ENCODE data around the gene PPP1R15A.

The PPP1R15A gene

DNA sequence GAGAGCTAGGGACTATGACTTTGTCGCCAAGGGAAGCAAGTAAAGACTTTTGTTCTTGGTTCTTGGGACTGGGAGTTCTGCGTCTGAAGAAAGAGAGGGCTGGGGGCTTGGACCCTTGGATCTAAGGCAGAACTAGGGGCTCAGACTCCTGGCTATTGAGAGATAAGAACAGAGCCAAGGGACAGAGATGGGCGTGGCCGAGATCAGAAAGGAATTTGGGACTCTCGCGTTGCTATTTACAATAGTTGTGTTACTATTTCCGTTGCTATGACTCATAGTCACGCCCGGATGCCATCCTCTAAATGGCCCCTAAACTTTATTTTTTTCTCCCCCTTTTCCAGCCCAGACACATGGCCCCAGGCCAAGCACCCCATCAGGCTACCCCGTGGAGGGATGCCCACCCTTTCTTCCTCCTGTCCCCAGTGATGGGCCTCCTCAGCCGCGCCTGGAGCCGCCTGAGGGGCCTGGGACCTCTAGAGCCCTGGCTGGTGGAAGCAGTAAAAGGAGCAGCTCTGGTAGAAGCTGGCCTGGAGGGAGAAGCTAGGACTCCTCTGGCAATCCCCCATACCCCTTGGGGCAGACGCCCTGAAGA is 759 bp downstream of the PPP1R15A start:
- Histone ChIP-seq H3K9ac (ENCODE audit: low read depth, low read length, poor library complexity) (peak overlapping the region; percentile 94), H3K27me3 (ENCODE audit: control insufficient read depth in 3 of 3, insufficient read depth in 3 of 3, low read depth in 1 of 3, low read length in 3 of 3) (no peaks in the 10 kb centered on the region), H4K8ac (ENCODE audit: low read depth, low read length) (no peak overlapping the region), H4K91ac (ENCODE audit: low read depth, low read length, poor library complexity) (no peak overlapping the region), H2BK15ac (ENCODE audit: low read length) (peak overlapping the region; percentile 72), H2BK5ac (ENCODE audit: low read length) (peak overlapping the region; percentile 91), H3K36me3 (replicated peaks in 1 of 2; ENCODE audit: control insufficient read depth in 2 of 2, insufficient read depth in 2 of 2, low read length in 2 of 2) (peaks cover 22 to 36% of the 10 kb centered on the region in 2 donors), H2AK5ac (ENCODE audit: low read depth, low read length) (peak overlapping the region; percentile 12), H3K9me3 (replicated peaks in 1 of 2; ENCODE audit: control insufficient read depth in 2 of 2, insufficient read depth in 1 of 2, low read depth in 1 of 2, low read length in 2 of 2) (no peaks in the 10 kb centered on the region), H3K18ac (ENCODE audit: low read length) (peak overlapping the region; percentile 97), H3K4me1 (ENCODE audit: control insufficient read depth in 2 of 2, insufficient read depth in 1 of 2, low read depth in 1 of 2, low read length in 2 of 2) (peaks cover 24 to 46% of the 10 kb centered on the region in 2 donors), H3K4me3 (ENCODE audit: low read length in 2 of 2) (peak overlapping the region; percentile 77 to 90), H3K79me1 (ENCODE audit: low read depth, low read length) (peaks cover 12% of the 10 kb centered on the region), H3K4me2 (ENCODE audit: insufficient read depth, low read length, poor library complexity, severe bottlenecking) (peak overlapping the region; percentile 84), H3K14ac (ENCODE audit: low read length) (no peak overlapping the region), H3K23ac (ENCODE audit: low read depth, low read length, poor library complexity) (peak overlapping the region; percentile 70), H3K4ac (ENCODE audit: low read length) (no peak overlapping the region), H3K27ac (replicated peaks; ENCODE audit: low read length) (peak overlapping the region; percentile 71), H2AFZ (ENCODE audit: low read length) (peak overlapping the region; percentile 77), H2BK12ac (ENCODE audit: low read length) (no peak overlapping the region), H2BK120ac (ENCODE audit: low read depth, low read length) (no peak overlapping the region)
- WGBS, 2 donors (ENCODE audit: extremely low coverage in 2 of 2, insufficient read length in 2 of 2, insufficient replicate concordance in 1 of 2): no CpG with 5 or more reads among the region's 14 CpGs
- DNase-seq (ENCODE audit: low spot score): peak; percentile 84

DNA sequence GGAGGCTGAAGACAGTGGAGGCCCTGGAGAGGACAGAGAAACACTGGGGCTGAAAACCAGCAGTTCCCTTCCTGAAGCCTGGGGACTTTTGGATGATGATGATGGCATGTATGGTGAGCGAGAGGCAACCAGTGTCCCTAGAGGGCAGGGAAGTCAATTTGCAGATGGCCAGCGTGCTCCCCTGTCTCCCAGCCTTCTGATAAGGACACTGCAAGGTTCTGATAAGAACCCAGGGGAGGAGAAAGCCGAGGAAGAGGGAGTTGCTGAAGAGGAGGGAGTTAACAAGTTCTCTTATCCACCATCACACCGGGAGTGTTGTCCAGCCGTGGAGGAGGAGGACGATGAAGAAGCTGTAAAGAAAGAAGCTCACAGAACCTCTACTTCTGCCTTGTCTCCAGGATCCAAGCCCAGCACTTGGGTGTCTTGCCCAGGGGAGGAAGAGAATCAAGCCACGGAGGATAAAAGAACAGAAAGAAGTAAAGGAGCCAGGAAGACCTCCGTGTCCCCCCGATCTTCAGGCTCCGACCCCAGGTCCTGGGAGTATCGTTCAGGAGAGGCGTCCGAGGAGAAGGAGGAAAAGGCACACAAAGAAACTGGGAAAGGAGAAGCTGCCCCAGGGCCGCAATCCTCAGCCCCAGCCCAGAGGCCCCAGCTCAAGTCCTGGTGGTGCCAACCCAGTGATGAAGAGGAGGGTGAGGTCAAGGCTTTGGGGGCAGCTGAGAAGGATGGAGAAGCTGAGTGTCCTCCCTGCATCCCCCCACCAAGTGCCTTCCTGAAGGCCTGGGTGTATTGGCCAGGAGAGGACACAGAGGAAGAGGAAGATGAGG is 1.5 kb downstream of the PPP1R15A start:
- no peak overlapping the region for H2BK12ac ChIP-seq (ENCODE audit: low read length)
- no peak overlapping the region for H3K14ac ChIP-seq (ENCODE audit: low read length)
- no peaks in the 10 kb centered on the region for H3K9me3 ChIP-seq (replicated peaks in 1 of 2; ENCODE audit: control insufficient read depth in 2 of 2, insufficient read depth in 1 of 2, low read depth in 1 of 2, low read length in 2 of 2)
- H3K4ac ChIP-seq (ENCODE audit: low read length): no peak overlapping the region
- DNase-seq (ENCODE audit: low spot score): no peak
- H3K36me3 ChIP-seq (replicated peaks in 1 of 2; ENCODE audit: control insufficient read depth in 2 of 2, insufficient read depth in 2 of 2, low read length in 2 of 2): peaks cover 23 to 36% of the 10 kb centered on the region in 2 donors
- H3K18ac ChIP-seq (ENCODE audit: low read length): no peak overlapping the region
- no peak overlapping the region for H4K8ac ChIP-seq (ENCODE audit: low read depth, low read length)
- no peak overlapping the region for H4K91ac ChIP-seq (ENCODE audit: low read depth, low read length, poor library complexity)
- H3K4me3 ChIP-seq (ENCODE audit: low read length in 2 of 2): peak overlapping the region; percentile 77 to 90
- peak overlapping the region; percentile 5 for H3K9ac ChIP-seq (ENCODE audit: low read depth, low read length, poor library complexity)
- H2BK15ac ChIP-seq (ENCODE audit: low read length): no peak overlapping the region
- peak overlapping the region; percentile 12 for H2AK5ac ChIP-seq (ENCODE audit: low read depth, low read length)
- peaks cover 19 to 39% of the 10 kb centered on the region in 2 donors for H3K4me1 ChIP-seq (ENCODE audit: control insufficient read depth in 2 of 2, insufficient read depth in 1 of 2, low read depth in 1 of 2, low read length in 2 of 2)
- no CpG with 5 or more reads among the region's 14 CpGs for WGBS, 2 donors (ENCODE audit: extremely low coverage in 2 of 2, insufficient read length in 2 of 2, insufficient replicate concordance in 1 of 2)
- H3K27ac ChIP-seq (replicated peaks; ENCODE audit: low read length): no peak overlapping the region
- no peak overlapping the region for H2AFZ ChIP-seq (ENCODE audit: low read length)
- peaks cover 12% of the 10 kb centered on the region for H3K79me1 ChIP-seq (ENCODE audit: low read depth, low read length)
- H3K23ac ChIP-seq (ENCODE audit: low read depth, low read length, poor library complexity): peak overlapping the region; percentile 70
- H3K4me2 ChIP-seq (ENCODE audit: insufficient read depth, low read length, poor library complexity, severe bottlenecking): peak overlapping the region; percentile 84
- H3K27me3 ChIP-seq (ENCODE audit: control insufficient read depth in 3 of 3, insufficient read depth in 3 of 3, low read depth in 1 of 3, low read length in 3 of 3): no peaks in the 10 kb centered on the region
- H2BK120ac ChIP-seq (ENCODE audit: low read depth, low read length): no peak overlapping the region
- H2BK5ac ChIP-seq (ENCODE audit: low read length): peak overlapping the region; percentile 91

DNA sequence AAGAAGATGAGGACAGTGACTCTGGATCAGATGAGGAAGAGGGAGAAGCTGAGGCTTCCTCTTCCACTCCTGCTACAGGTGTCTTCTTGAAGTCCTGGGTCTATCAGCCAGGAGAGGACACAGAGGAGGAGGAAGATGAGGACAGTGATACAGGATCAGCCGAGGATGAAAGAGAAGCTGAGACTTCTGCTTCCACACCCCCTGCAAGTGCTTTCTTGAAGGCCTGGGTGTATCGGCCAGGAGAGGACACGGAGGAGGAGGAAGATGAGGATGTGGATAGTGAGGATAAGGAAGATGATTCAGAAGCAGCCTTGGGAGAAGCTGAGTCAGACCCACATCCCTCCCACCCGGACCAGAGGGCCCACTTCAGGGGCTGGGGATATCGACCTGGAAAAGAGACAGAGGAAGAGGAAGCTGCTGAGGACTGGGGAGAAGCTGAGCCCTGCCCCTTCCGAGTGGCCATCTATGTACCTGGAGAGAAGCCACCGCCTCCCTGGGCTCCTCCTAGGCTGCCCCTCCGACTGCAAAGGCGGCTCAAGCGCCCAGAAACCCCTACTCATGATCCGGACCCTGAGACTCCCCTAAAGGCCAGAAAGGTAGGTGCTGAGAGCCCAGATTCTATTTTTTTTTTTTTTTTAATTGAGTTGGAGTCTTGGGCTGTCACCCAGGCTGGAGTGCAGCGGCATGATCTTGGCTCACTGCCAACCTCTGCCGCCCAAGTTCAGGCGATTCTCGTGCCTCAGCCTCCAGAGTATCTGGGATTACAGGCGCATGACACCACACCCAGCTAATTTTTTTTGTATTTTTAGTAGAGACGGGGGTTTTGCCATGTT is 2.3 kb downstream of the PPP1R15A start:
- no peak overlapping the region for H3K4me3 ChIP-seq (ENCODE audit: low read length in 2 of 2)
- no peaks in the 10 kb centered on the region for H3K9me3 ChIP-seq (replicated peaks in 1 of 2; ENCODE audit: control insufficient read depth in 2 of 2, insufficient read depth in 1 of 2, low read depth in 1 of 2, low read length in 2 of 2)
- H3K4me1 ChIP-seq (ENCODE audit: control insufficient read depth in 2 of 2, insufficient read depth in 1 of 2, low read depth in 1 of 2, low read length in 2 of 2): peaks cover 15 to 33% of the 10 kb centered on the region in 2 donors
- DNase-seq (ENCODE audit: low spot score): no peak
- H3K23ac ChIP-seq (ENCODE audit: low read depth, low read length, poor library complexity): peak overlapping the region; percentile 25
- H3K4me2 ChIP-seq (ENCODE audit: insufficient read depth, low read length, poor library complexity, severe bottlenecking): no peak overlapping the region
- H3K27me3 ChIP-seq (ENCODE audit: control insufficient read depth in 3 of 3, insufficient read depth in 3 of 3, low read depth in 1 of 3, low read length in 3 of 3): no peaks in the 10 kb centered on the region
- peaks cover 23 to 36% of the 10 kb centered on the region in 2 donors for H3K36me3 ChIP-seq (replicated peaks in 1 of 2; ENCODE audit: control insufficient read depth in 2 of 2, insufficient read depth in 2 of 2, low read length in 2 of 2)
- H2BK15ac ChIP-seq (ENCODE audit: low read length): no peak overlapping the region
- H2BK120ac ChIP-seq (ENCODE audit: low read depth, low read length): no peak overlapping the region
- H3K27ac ChIP-seq (replicated peaks; ENCODE audit: low read length): no peak overlapping the region
- no peak overlapping the region for H3K9ac ChIP-seq (ENCODE audit: low read depth, low read length, poor library complexity)
- H3K18ac ChIP-seq (ENCODE audit: low read length): no peak overlapping the region
- peaks cover 12% of the 10 kb centered on the region for H3K79me1 ChIP-seq (ENCODE audit: low read depth, low read length)
- H3K4ac ChIP-seq (ENCODE audit: low read length): no peak overlapping the region
- no peak overlapping the region for H2AFZ ChIP-seq (ENCODE audit: low read length)
- H4K8ac ChIP-seq (ENCODE audit: low read depth, low read length): no peak overlapping the region
- H2BK5ac ChIP-seq (ENCODE audit: low read length): no peak overlapping the region
- H2BK12ac ChIP-seq (ENCODE audit: low read length): no peak overlapping the region
- WGBS, 2 donors (ENCODE audit: extremely low coverage in 2 of 2, insufficient read length in 2 of 2, insufficient replicate concordance in 1 of 2): no CpG with 5 or more reads among the region's 17 CpGs
- H3K14ac ChIP-seq (ENCODE audit: low read length): no peak overlapping the region
- peak overlapping the region; percentile 10 for H2AK5ac ChIP-seq (ENCODE audit: low read depth, low read length)
- no peak overlapping the region for H4K91ac ChIP-seq (ENCODE audit: low read depth, low read length, poor library complexity)

All from neuronal stem cell (in vitro differentiated cells).